Ovary (tissue), 3 donors: Measurements from ENCODE around the gene PSMD5.

Source experiments
- CTCF ChIP-seq, 3 donors: fragments of 450-650 bp in 2 of 3; fragments of 200-600 bp in 1 of 3; IDR thresholded peaks; one replicate each; pipeline versions ENCODE4 v1.5.1 to v1.8.0; 2016 to 2022; ENCODE audit warnings: antibody characterized with exemption in 3 of 3, mild to moderate bottlenecking in 1 of 3
- EP300 ChIP-seq: sonication (generic); formaldehyde crosslinking; IDR thresholded peaks from one replicate; pipeline ENCODE4 v1.6.1; 2017; ENCODE audit warnings: antibody characterized with exemption
- POLR2A ChIP-seq: fragments of 450-650 bp; IDR thresholded peaks from one replicate; pipeline ENCODE4 v1.6.1; 2017; ENCODE audit warnings: antibody characterized with exemption, mild to moderate bottlenecking, moderate library complexity
- donor health status: DM: no; HTN: no; CAD: no.

GRCh38 chr9:120867676-120868338 is 25.1 kb upstream of the PSMD5 start:
- no peak for TF ChIP-seq CTCF (IDR thresholded peaks at IDR 0.05)
- no peak for TF ChIP-seq POLR2A
- no peak for TF ChIP-seq EP300
